H1 (cell line): Measurements from ENCODE around the gene STX8. TPM values are rescaled to one million over a fixed set of nuclear protein-coding genes. Genes with fewer than 3 reads are reported as not detected.

Experiments used
- CTCF ChIA-PET: fragments of 300-600 bp; sonication (Branson Sonifier 250); formaldehyde crosslinking; loops from one replicate; lab custom pipeline; 2021; ENCODE audit not compliant: partially characterized antibody; lab: Charles Lee
- POLR2A ChIA-PET: fragments of 300-600 bp; sonication (Branson Sonifier 250); formaldehyde crosslinking; loops from one replicate; lab custom pipeline; 2021; ENCODE audit warnings: inconsistent platforms; ENCODE audit not compliant: partially characterized antibody; lab: Charles Lee
- DNase-seq, 2 experiments: peaks; one replicate each; pipeline versions ENCODE4 v3.0.0 to v3.0.0-alpha.2; 2010 to 2022; ENCODE audit warnings: low spot score in 2 of 2, low read depth in 1 of 2, mixed read lengths in 1 of 2
- FAIRE-seq: peaks from 2 replicates; lab custom pipeline; 2011; peaks lifted over from hg19 to GRCh38; lab: Jason Lieb, UNC
- H2AFZ ChIP-seq: 2 replicates; pipeline ENCODE4 v1.8.1; 2012; ENCODE audit warnings: low read length, inconsistent platforms
- H2AK5ac ChIP-seq: 2 replicates; pipeline ENCODE4 v1.6.1; 2013; ENCODE audit warnings: low read depth, low read length
- H2BK120ac ChIP-seq: replicated peaks from 2 replicates; pipeline ENCODE3; 2013; ENCODE audit warnings: low read depth, low read length, inconsistent platforms
- H2BK12ac ChIP-seq: 2 replicates; pipeline ENCODE4 v1.6.1; 2013; ENCODE audit warnings: low read depth, low read length
- H2BK15ac ChIP-seq: 2 replicates; pipeline ENCODE4 v1.6.1; 2013; ENCODE audit warnings: low read length
- H2BK20ac ChIP-seq: 2 replicates; pipeline ENCODE4 v1.6.1; 2013; ENCODE audit warnings: low read length
- H2BK5ac ChIP-seq: 2 replicates; pipeline ENCODE4 v1.6.1; 2013; ENCODE audit warnings: low read depth, low read length
- H3K14ac ChIP-seq: 2 replicates; pipeline ENCODE4 v1.6.1; 2013; ENCODE audit warnings: inconsistent platforms; ENCODE audit not compliant: insufficient read length
- H3K18ac ChIP-seq: 2 replicates; pipeline ENCODE4 v1.6.1; 2013; ENCODE audit warnings: low read length; ENCODE audit errors: extremely low read depth
- H3K23ac ChIP-seq: 2 replicates; pipeline ENCODE4 v1.6.1; 2013; ENCODE audit warnings: inconsistent platforms; ENCODE audit not compliant: insufficient read length
- H3K23me2 ChIP-seq: 2 replicates; pipeline ENCODE4 v1.6.1; 2013; ENCODE audit warnings: low read depth, low read length
- H3K27ac ChIP-seq: 2 replicates; pipeline ENCODE4 v1.6.1; 2011; ENCODE audit warnings: low read depth, low read length, inconsistent platforms
- H3K27me3 ChIP-seq, 4 experiments: replicated peaks in 1 of 4; 1 replicate in 1 of 4; 2 replicates in 3 of 4; pipeline versions ENCODE4 v1.6.1 to v1.8.1; 2011 to 2013; ENCODE audit warnings: low read length in 3 of 4, mild to moderate bottlenecking in 3 of 4, inconsistent platforms in 2 of 4, mixed read lengths in 2 of 4, moderate library complexity in 1 of 4; ENCODE audit not compliant: control insufficient read depth in 3 of 4, insufficient read depth in 3 of 4; ENCODE audit errors: extremely low read depth in 1 of 4
- H3K36me3 ChIP-seq, 4 experiments: 2 replicates each; pipeline versions ENCODE4 v1.6.1 to v1.8.1; 2011 to 2013; ENCODE audit warnings: mild to moderate bottlenecking in 4 of 4, low read length in 3 of 4, moderate library complexity in 2 of 4, control low read depth in 1 of 4, inconsistent platforms in 1 of 4; ENCODE audit not compliant: insufficient read depth in 4 of 4, control insufficient read depth in 2 of 4
- H3K4ac ChIP-seq: replicated peaks from 2 replicates; pipeline ENCODE3; 2013; ENCODE audit warnings: low read length, low read depth, mixed read lengths, inconsistent platforms; ENCODE audit not compliant: insufficient read length
- H3K4me1 ChIP-seq, 4 experiments: replicated peaks in 1 of 4; 1 replicate in 1 of 4; 2 replicates in 3 of 4; pipeline versions ENCODE4 v1.6.1 to v1.8.1; 2011 to 2013; ENCODE audit warnings: low read length in 3 of 4, inconsistent platforms in 2 of 4, mixed read lengths in 1 of 4; ENCODE audit not compliant: insufficient read depth in 4 of 4, control insufficient read depth in 3 of 4
- H3K4me2 ChIP-seq, 2 experiments: 2 replicates each; pipeline versions ENCODE4 v1.6.1 to v1.8.1; 2011 to 2013; ENCODE audit warnings: low read depth in 2 of 2, low read length in 2 of 2, control low read depth in 1 of 2, inconsistent platforms in 1 of 2, mild to moderate bottlenecking in 1 of 2; ENCODE audit not compliant: insufficient read depth in 1 of 2
- H3K4me3 ChIP-seq, 4 experiments: fragments of 200-600, 300-600 bp in 1 of 4; sonication (generic), shearing (Covaris generic), sonication (Bioruptor Twin) in 1 of 4; 2 replicates each; pipeline versions ENCODE4 v1.5.1 to v1.8.1; 2011 to 2016; ENCODE audit warnings: low read length in 4 of 4, low read depth in 3 of 4, control low read depth in 2 of 4, inconsistent platforms in 2 of 4, mild to moderate bottlenecking in 2 of 4, mixed read lengths in 1 of 4, moderate library complexity in 1 of 4; ENCODE audit not compliant: insufficient read depth in 2 of 4; ENCODE audit errors: extremely low read depth in 1 of 4
- H3K56ac ChIP-seq: replicated peaks from 2 replicates; pipeline ENCODE3; 2013; ENCODE audit warnings: low read depth, mild to moderate bottlenecking, mixed read lengths, low read length, inconsistent platforms; ENCODE audit not compliant: insufficient read length
- H3K79me1 ChIP-seq: 2 replicates; pipeline ENCODE4 v1.6.1; 2013; ENCODE audit warnings: low read depth, low read length, control low read depth
- H3K79me2 ChIP-seq, 2 experiments: 2 replicates each; pipeline versions ENCODE4 v1.6.1 to v1.8.1; 2012 to 2013; ENCODE audit warnings: low read length in 2 of 2, mild to moderate bottlenecking in 2 of 2, inconsistent platforms in 1 of 2; ENCODE audit not compliant: insufficient read depth in 2 of 2, control insufficient read depth in 1 of 2
- H3K9ac ChIP-seq, 4 experiments: replicated peaks in 1 of 4; 1 replicate in 1 of 4; 2 replicates in 3 of 4; pipeline versions ENCODE4 v1.6.1 to v1.8.1; 2011 to 2013; ENCODE audit warnings: low read depth in 3 of 4, low read length in 3 of 4, control low read depth in 2 of 4, mild to moderate bottlenecking in 2 of 4, moderate library complexity in 2 of 4, inconsistent platforms in 1 of 4; ENCODE audit errors: extremely low read depth in 1 of 4
- H3K9me3 ChIP-seq, 2 experiments: 2 replicates each; pipeline versions ENCODE4 v1.6.1 to v1.8.1; 2012 to 2013; ENCODE audit warnings: mild to moderate bottlenecking in 2 of 2, moderate library complexity in 2 of 2, control low read depth in 1 of 2, inconsistent platforms in 1 of 2, low read depth in 1 of 2, low read length in 1 of 2, mixed read lengths in 1 of 2; ENCODE audit not compliant: insufficient read depth in 2 of 2
- H4K20me1 ChIP-seq, 2 experiments: replicated peaks in 1 of 2; 2 replicates each; pipeline versions ENCODE3 to v1.8.1; 2011 to 2013; ENCODE audit warnings: inconsistent platforms in 2 of 2, low read length in 2 of 2, mild to moderate bottlenecking in 1 of 2; ENCODE audit not compliant: insufficient read depth in 2 of 2, control insufficient read depth in 1 of 2
- H4K5ac ChIP-seq: 2 replicates; pipeline ENCODE4 v1.6.1; 2013; ENCODE audit warnings: low read length, low read depth, mixed read lengths, inconsistent platforms; ENCODE audit not compliant: insufficient read length
- H4K8ac ChIP-seq: 2 replicates; pipeline ENCODE4 v1.8.0; 2013; ENCODE audit warnings: mild to moderate bottlenecking, moderate library complexity, low read length, inconsistent platforms; ENCODE audit not compliant: insufficient read depth; ENCODE audit errors: extremely low read depth
- H4K91ac ChIP-seq: replicated peaks from 2 replicates; pipeline ENCODE3; 2013; ENCODE audit warnings: low read length, mixed read lengths, inconsistent platforms; ENCODE audit not compliant: insufficient read length
- CBX8 ChIP-seq: fragments of 300-800, 300-1000 bp; sonication (generic); IDR thresholded peaks from 2 replicates; pipeline ENCODE4 v1.7.1; 2016; ENCODE audit warnings: low read depth, low read length, borderline replicate concordance
- EP300 ChIP-seq, 2 experiments: IDR thresholded peaks; 1 replicate in 1 of 2; 2 replicates in 1 of 2; pipeline ENCODE4 v1.6.1; 2011 to 2012; ENCODE audit warnings: low read depth in 2 of 2, low read length in 2 of 2, mild to moderate bottlenecking in 2 of 2, borderline replicate concordance in 1 of 2, inconsistent platforms in 1 of 2, moderate library complexity in 1 of 2
- KDM5A ChIP-seq: fragments of 200-600 bp; IDR thresholded peaks from 2 replicates; pipeline ENCODE4 v1.7.1; 2012; ENCODE audit warnings: mild to moderate bottlenecking, low read length, inconsistent platforms, mixed read lengths
- WGBS, 2 experiments: shearing (Covaris generic) in 1 of 2; methylation state at CpG; one replicate each; pipeline versions ENCODE4 v1.1.6 to v1.1.7; 2013 to 2015; ENCODE audit warnings: low lambda C conversion rate in 2 of 2, mixed read lengths in 2 of 2, inconsistent platforms in 1 of 2, low coverage in 1 of 2, missing lambda C conversion rate in 1 of 2; ENCODE audit not compliant: insufficient replicate concordance in 2 of 2, insufficient coverage in 1 of 2, insufficient read length in 1 of 2; ENCODE audit errors: extremely low coverage in 1 of 2, missing lambda C conversion rate in 1 of 2; 5-methylcytosine and 5-hydroxymethylcytosine counted together
- polyA plus RNA-seq, 7 experiments: library from polyadenylated mRNA; depleted of rRNA in 3 of 7; stranded (reverse) in 5 of 7; unstranded in 2 of 7; fragments of >200 nt in 5 of 7; fragments of 200-250 nt in 2 of 7; gene quantifications; 1 replicate in 5 of 7; 2 replicates in 1 of 7; 4 replicates in 1 of 7; pipeline versions ENCODE4 v1.2.1 to v1.2.3, GENCODE V29; 2011 to 2013; ENCODE audit warnings: missing spikeins in 2 of 7, mixed read lengths in 2 of 7
- total RNA-seq: library from RNA; stranded (reverse); fragmentation: NEBNext Ultra II Directional; extraction: Animal tissue kit (Norgen Biotek cat#: 25700); gene quantifications from 2 replicates; pipeline ENCODE4 v1.2.1, GENCODE V29; 2021

The STX8 gene
- total and polyA plus RNA-seq, 2 of the 8 experiments (the other 6 are each of a cell fraction or from before 2014, with no cell fraction given) = 22.8 to 42.5 TPM

GRCh38 chr17:9498490-9498889 is 77.1 kb downstream of the STX8 start:
- Histone ChIP-seq H3K36me3 (no peaks in the 10 kb centered on the region), H2BK12ac (no peak overlapping the region), H3K14ac (no peak overlapping the region), H3K27me3 (no peaks in the 10 kb centered on the region), H3K9ac (no peak overlapping the region), H4K91ac (no peak overlapping the region), H3K79me1 (no peaks in the 10 kb centered on the region), H4K8ac (no peak overlapping the region), H3K9me3 (no peaks in the 10 kb centered on the region), H4K20me1 (no peaks in the 10 kb centered on the region), H4K5ac (no peak overlapping the region), H3K4me1 (no peaks in the 10 kb centered on the region), H3K18ac (no peak overlapping the region), H2BK15ac (no peak overlapping the region), H3K4me3 (no peak overlapping the region), H3K4me2 (no peak overlapping the region), H3K56ac (no peak overlapping the region), H2BK120ac (no peak overlapping the region), H2AFZ (no peak overlapping the region), H3K23ac (no peak overlapping the region), H3K27ac (no peak overlapping the region), H2BK20ac (no peak overlapping the region), H3K79me2 (no peaks in the 10 kb centered on the region), H2BK5ac (no peak overlapping the region), H2AK5ac (no peak overlapping the region), H3K4ac (no peak overlapping the region), H3K23me2 (no peaks in the 10 kb centered on the region)
- no peak for FAIRE-seq
- 86% methylated on average over 3 of the region's 3 CpGs; no CpG with 5 or more reads in 1 of the 2 experiments for WGBS, 2 experiments
- CTCF ChIA-PET = interaction anchor here (0.6 to 1.4 kb wide), 2 partner anchors 11 to 21 kb away, joined by 3 read pairs; no protein-coding TSS in a partner anchor
- POLR2A ChIA-PET = no interaction called here
- no peak for DNase-seq
- no peak for TF ChIP-seq EP300 (IDR thresholded peaks at IDR 0.05; ENCODE audit: borderline replicate concordance in 1 of 2, low read depth in 2 of 2, low read length in 2 of 2)
- TF ChIP-seq KDM5A = no peak
- no peak for TF ChIP-seq CBX8
- TF ChIP-seq, all 59 proteins: peak for 0
